Brain microvascular endothelial cell (primary cell): ENCODE data around the gene LRRK2.

Experiments
- DNase-seq: peaks from one replicate; pipeline ENCODE4 v3.0.0-alpha.2; 2020
- H3K27ac ChIP-seq: fragments of 250-450 bp; sonication (Bioruptor Pico); 2 replicates; pipeline ENCODE4 v1.5.1; 2020; ENCODE audit warnings: mild to moderate bottlenecking, moderate library complexity
- H3K27me3 ChIP-seq: fragments of 250-450 bp; sonication (Bioruptor Pico); replicated peaks from 2 replicates; pipeline ENCODE4 v1.5.1; 2020; ENCODE audit warnings: mild to moderate bottlenecking
- H3K36me3 ChIP-seq: fragments of 250-450 bp; sonication (Bioruptor Pico); replicated peaks from 2 replicates; pipeline ENCODE4 v1.5.1; 2020; ENCODE audit warnings: mild to moderate bottlenecking
- H3K4me3 ChIP-seq: 2 replicates; pipeline ENCODE4 v1.5.1; 2011; ENCODE audit warnings: low read depth, mild to moderate bottlenecking, control low read depth, low read length, moderate library complexity
- in situ Hi-C: cut with HindIII; loops from 2 replicates; pipeline ENCODE4 v1.10.0; 2017; ENCODE audit warnings: low sequenced_read_pairs, low pct_ligation_motif_present
- TF ChIP-seq, protein P1 (sequence below): IDR thresholded peaks from 2 replicates; pipeline ENCODE4 v1.5.1; 2011; ENCODE audit warnings: low read depth, mild to moderate bottlenecking, moderate library complexity, low read length, control low read depth, inconsistent platforms; ENCODE audit errors: missing control alignments

The LRRK2 gene

DNA sequence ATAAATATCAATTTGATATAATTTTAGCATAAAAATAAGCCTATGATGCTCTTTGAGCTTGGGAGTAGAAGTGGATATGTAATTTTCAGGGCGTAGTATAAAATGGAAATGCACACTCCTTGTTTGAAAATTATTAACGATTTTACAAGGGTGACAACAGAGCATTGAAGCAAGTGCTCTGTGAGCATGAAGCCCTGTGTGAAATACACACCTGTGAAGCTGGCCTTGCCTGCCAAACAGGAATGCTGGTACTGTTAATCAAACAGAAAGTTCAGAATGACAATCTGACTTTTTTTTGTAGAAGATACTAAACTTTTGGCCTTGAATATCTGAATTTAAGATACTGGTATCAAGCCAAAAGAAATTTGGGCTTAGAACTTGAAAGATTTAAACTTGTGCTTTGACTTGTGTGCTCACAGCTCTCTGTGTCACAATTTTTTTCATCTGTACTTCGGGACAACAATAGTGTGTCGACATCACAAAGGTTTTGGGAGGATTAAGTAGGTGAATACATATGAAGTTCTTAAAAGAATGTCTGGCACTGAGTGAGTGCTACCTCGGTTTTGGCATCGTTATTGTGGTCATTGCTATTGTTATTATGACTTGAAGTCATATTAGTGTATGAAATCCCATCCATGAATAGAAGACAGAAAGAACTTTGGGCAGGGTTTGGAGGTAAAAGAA lies 47.3 kb downstream of the LRRK2 start:
- Histone ChIP-seq H3K36me3 (no peaks in the 10 kb centered on the region), H3K27ac (no peak overlapping the region), H3K4me3 (no peak overlapping the region), H3K27me3 (no peaks in the 10 kb centered on the region)
- no peak for DNase-seq
- in situ Hi-C loops = no loop called here
- TF ChIP-seq, protein P1, sequence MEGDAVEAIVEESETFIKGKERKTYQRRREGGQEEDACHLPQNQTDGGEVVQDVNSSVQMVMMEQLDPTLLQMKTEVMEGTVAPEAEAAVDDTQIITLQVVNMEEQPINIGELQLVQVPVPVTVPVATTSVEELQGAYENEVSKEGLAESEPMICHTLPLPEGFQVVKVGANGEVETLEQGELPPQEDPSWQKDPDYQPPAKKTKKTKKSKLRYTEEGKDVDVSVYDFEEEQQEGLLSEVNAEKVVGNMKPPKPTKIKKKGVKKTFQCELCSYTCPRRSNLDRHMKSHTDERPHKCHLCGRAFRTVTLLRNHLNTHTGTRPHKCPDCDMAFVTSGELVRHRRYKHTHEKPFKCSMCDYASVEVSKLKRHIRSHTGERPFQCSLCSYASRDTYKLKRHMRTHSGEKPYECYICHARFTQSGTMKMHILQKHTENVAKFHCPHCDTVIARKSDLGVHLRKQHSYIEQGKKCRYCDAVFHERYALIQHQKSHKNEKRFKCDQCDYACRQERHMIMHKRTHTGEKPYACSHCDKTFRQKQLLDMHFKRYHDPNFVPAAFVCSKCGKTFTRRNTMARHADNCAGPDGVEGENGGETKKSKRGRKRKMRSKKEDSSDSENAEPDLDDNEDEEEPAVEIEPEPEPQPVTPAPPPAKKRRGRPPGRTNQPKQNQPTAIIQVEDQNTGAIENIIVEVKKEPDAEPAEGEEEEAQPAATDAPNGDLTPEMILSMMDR = no peak

DNA sequence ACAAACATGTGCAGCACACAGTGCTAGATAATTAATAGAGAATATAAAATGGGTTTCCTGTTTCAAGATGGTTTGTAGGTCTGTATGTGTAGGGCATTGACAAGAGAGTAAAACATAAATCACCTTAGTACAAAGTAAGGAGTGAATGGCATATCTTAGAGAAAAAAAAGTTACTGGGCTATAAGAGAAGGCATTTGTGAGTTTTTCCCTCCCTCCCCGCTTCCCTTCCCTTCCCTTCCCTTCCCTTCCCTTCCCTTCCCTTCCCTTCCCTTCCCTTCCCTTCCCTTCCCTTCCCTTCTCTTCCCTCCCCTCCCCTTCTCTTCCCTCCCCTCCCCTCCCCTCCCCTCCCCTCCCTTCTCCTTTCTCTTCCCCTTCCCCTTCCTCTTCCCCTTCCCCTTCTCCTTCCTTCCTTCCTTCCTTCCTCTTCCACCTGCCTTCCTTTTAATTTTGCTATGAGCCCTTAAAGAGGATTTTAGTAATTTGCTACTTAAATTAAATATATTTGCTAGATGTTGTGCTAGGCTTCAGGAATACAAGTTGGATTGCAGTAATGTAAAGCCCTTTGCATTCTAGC lies 57.1 kb downstream of the LRRK2 start:
- Histone ChIP-seq H3K36me3 (no peaks in the 10 kb centered on the region), H3K4me3 (no peak overlapping the region), H3K27me3 (no peaks in the 10 kb centered on the region), H3K27ac (no peak overlapping the region)
- TF ChIP-seq, protein P1 = no peak
- DNase-seq = no peak
- in situ Hi-C loops = no loop called here

DNA sequence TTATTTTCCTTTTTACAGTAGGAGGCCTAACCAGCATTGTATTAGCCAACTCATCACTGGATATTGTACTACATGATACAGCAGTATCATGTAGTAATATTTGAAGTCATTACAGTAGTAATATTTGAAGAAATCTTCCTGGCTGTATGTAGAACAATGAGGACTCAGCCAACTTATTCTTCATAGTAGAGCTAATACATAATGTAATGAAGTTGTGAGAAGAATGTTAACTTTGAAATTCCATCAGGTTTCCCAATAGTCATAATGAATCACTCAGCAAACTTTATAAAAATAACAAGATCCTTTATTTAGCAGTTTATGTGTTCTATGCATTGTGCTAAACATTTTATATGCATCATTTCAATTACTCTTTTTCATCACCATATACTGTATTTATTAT lies 61.8 kb downstream of the LRRK2 start:
- H3K4me3 ChIP-seq = no peak overlapping the region
- in situ Hi-C loops = no loop called here
- no peak for DNase-seq
- no peaks in the 10 kb centered on the region for H3K27me3 ChIP-seq
- no peaks in the 10 kb centered on the region for H3K36me3 ChIP-seq
- H3K27ac ChIP-seq = no peak overlapping the region
- TF ChIP-seq, protein P1 = no peak

DNA sequence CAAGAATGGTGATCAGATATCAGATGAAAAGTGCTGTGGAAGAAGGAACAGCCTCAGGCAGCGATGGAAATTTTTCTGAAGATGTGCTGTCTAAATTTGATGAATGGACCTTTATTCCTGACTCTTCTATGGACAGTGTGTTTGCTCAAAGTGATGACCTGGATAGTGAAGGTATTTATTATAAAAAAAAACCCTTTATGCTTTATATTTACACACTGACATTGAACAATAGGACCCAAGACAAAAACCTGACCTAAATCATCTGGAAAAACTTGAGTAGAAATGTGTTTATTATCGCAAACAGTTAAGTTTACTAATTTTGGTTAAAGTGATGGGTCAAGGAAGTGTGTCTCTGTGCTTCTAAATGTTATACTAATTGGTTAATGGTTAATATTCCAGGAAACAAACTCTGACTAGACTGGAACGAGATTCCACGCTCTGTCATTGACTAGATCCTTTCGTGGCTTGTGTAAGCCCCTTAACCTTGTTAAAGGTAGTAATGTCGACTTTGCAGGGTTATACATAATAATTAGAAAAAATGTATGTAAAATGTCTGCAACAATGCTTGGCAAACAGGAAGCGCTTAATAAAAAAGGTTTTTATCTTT lies 62.7 kb downstream of the LRRK2 start:
- H3K4me3 ChIP-seq = no peak overlapping the region
- H3K27ac ChIP-seq = no peak overlapping the region
- TF ChIP-seq, protein P1 = no peak
- no peaks in the 10 kb centered on the region for H3K27me3 ChIP-seq
- DNase-seq = no peak
- H3K36me3 ChIP-seq = no peaks in the 10 kb centered on the region
- in situ Hi-C loops = no loop called here

DNA sequence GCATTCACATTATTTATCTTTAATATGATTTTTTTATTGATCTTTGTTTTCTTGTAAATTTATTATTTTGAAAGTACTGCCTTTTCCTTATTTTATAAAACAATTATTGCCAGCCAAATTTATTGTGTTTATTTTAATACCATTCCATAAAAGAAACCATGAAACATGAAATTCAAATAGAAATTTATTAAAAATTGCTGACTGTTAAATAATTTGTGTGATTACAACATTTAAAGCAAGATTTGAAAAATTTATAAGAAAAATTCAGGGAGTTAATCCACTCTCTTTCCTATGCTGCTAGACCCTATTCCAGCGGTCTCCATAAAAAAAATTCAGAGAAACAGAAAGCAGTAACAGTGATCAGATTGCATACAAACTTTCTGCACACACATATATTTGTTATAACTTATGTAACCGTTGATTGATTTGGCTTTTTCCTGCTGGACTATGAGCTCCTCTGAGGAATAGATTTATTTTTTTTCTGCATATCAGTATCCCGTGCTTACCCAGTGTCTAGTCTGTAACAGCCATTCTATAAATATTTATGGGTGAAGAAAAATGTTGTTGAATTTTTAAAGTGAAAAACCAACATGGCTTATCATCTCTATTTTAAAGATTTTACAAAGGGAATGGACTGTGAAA lies 68.1 kb downstream of the LRRK2 start:
- DNase-seq = no peak
- Histone ChIP-seq H3K27me3 (no peaks in the 10 kb centered on the region), H3K27ac (no peak overlapping the region), H3K36me3 (no peaks in the 10 kb centered on the region), H3K4me3 (no peak overlapping the region)
- TF ChIP-seq, protein P1 = no peak
- in situ Hi-C loops = no loop called here
